Adipose tissue (tissue), 3 donors: ENCODE results near the gene GUF1. TPM values are rescaled to one million over a fixed set of nuclear protein-coding genes. Genes with fewer than 3 reads are reported as not detected.
"Not testable (repeated sequence)": the region's sequence is repeated elsewhere in the genome, so short reads cannot be mapped to it uniquely, and the experiment has no call there.

ENCODE experiments used
- H3K27ac ChIP-seq: one replicate; pipeline ENCODE4 v1.5.1; 2013; ENCODE audit warnings: low read depth, low read length
- WGBS, 3 donors: extraction: QIAGEN DNeasy Blood & Tissue Kit; methylation state at CpG; one replicate each; pipeline ENCODE4 v1.1.7; 2013; 5-methylcytosine and 5-hydroxymethylcytosine counted together
- polyA plus RNA-seq, 3 donors: library from polyadenylated mRNA; stranded (reverse); fragments of 200-250 nt; gene quantifications; one replicate each; pipeline ENCODE4 v1.2.3, GENCODE V29; 2013
- donor health status: healthy with polysubstance abuse.
- donor health status: Bipolar disorder and iron deficiency.
- donor health status: healthy.

Gene GUF1
- polyA plus RNA-seq, 3 donors: 5.8 to 11.1 (median 8.5) TPM

- H3K27ac ChIP-seq: no peak overlapping the region
- 87 to 96% (median 93%) methylated on average over 1 of the region's 1 CpG for WGBS, 3 donors
Measured at GRCh38 chr4:44684648-44685047, 6.4 kb downstream of the GUF1 start.

- H3K27ac ChIP-seq: no peak overlapping the region
- 93 to 100% (median 100%) methylated on average over 1 of the region's 1 CpG for WGBS, 3 donors
Measured at GRCh38 chr4:44700427-44700826, 22.2 kb downstream of the GUF1 start.

- no peak overlapping the region for H3K27ac ChIP-seq
- 50 to 83% (median 76%) methylated on average over 2 of the region's 2 CpGs for WGBS, 3 donors
Measured at GRCh38 chr4:44701037-44701436, 22.8 kb downstream of the GUF1 start.

GRCh38 chr4:44704673-44705072 lies 26.5 kb downstream of the GUF1 start:
- no peak overlapping the region for H3K27ac ChIP-seq
- WGBS, 3 donors: 88 to 91% (median 88%) methylated on average over 4 of the region's 4 CpGs

- H3K27ac ChIP-seq: no peak overlapping the region
- WGBS, 3 donors: 97 to 100% (median 98%) methylated on average over 1 of the region's 1 CpG
Measured at GRCh38 chr4:44713125-44713524, 34.9 kb downstream of the GUF1 start.

GRCh38 chr4:44716597-44716996 lies 38.4 kb downstream of the GUF1 start:
- WGBS, 3 donors: 57 to 66% (median 65%) methylated on average over 5 of the region's 5 CpGs

GRCh38 chr4:44720371-44720770 lies 42.2 kb downstream of the GUF1 start:
- H3K27ac ChIP-seq: no peak overlapping the region
- WGBS, 3 donors: 90 to 92% (median 92%) methylated on average over 4 of the region's 4 CpGs

More at GRCh38 chr4:44716597-44716996, 38.4 kb downstream of the GUF1 start:
- no peak overlapping the region for H3K27ac ChIP-seq

GRCh38 chr4:44722001-44722400 lies 43.8 kb downstream of the GUF1 start:
- H3K27ac ChIP-seq: no peak overlapping the region
- WGBS, 3 donors: 91 to 96% (median 96%) methylated on average over 3 of the region's 3 CpGs

GRCh38 chr4:44725166-44725565 lies 46.9 kb downstream of the GUF1 start:
- H3K27ac ChIP-seq: no peak overlapping the region
- WGBS, 3 donors: 33 to 50% (median 50%) methylated on average over 6 of the region's 6 CpGs

GRCh38 chr4:44725726-44726037 lies 47.5 kb downstream of the GUF1 start:
- H3K27ac ChIP-seq: peak overlapping the region; percentile 80
- WGBS, 3 donors: 0 to 2% (median 0%) methylated on average over 9 of the region's 9 CpGs

- peak within 1 kb of the TSS; percentile 80 for H3K27ac ChIP-seq
- 0 to 1% (median 1%) methylated on average over 65 of the region's 65 CpGs for WGBS, 3 donors
Measured at GRCh38 chr4:44726038-44726871, 48.0 kb downstream of the GUF1 start, which contains the start of gene GNPDA2. Gene GNPDA2, minus strand, starts transcription at chr4:44726556. Its CDS starts 4,349 bp downstream, at chr4:44722207.

GRCh38 chr4:44727471-44727870 lies 49.3 kb downstream of the GUF1 start:
- no peak overlapping the region for H3K27ac ChIP-seq
- 77 to 86% (median 80%) methylated on average over 6 of the region's 6 CpGs for WGBS, 3 donors

- WGBS, 3 donors: 93 to 95% (median 94%) methylated on average over 9 of the region's 9 CpGs
- not testable (repeated sequence) for H3K27ac ChIP-seq
Measured at GRCh38 chr4:44728694-44729093, 50.5 kb downstream of the GUF1 start.

GRCh38 chr4:44736900-44737299 lies 58.7 kb downstream of the GUF1 start:
- H3K27ac ChIP-seq: no peak overlapping the region
- WGBS, 3 donors: 63 to 93% (median 70%) methylated on average over 2 of the region's 2 CpGs

- 43 to 71% (median 65%) methylated on average over 2 of the region's 2 CpGs for WGBS, 3 donors
- no peak overlapping the region for H3K27ac ChIP-seq
Measured at GRCh38 chr4:44738615-44739014, 60.4 kb downstream of the GUF1 start.

GRCh38 chr4:44740201-44740600 lies 62.0 kb downstream of the GUF1 start:
- H3K27ac ChIP-seq: no peak overlapping the region
- 82 to 87% (median 84%) methylated on average over 2 of the region's 2 CpGs for WGBS, 3 donors

Other genes starting within 250 kb of the GUF1 start
- gene KCTD8, start 229.6 kb upstream of the GUF1 start, polyA plus RNA-seq: under 1 TPM; 0.13 to 0.45 (median 0.25) TPM
- gene YIPF7, start 26.8 kb upstream of the GUF1 start, polyA plus RNA-seq: not detected
- 1 to 10 TPM; 4.5 to 9.9 (median 9.2) TPM for gene GNPDA2, start 48.1 kb downstream of the GUF1 start, polyA plus RNA-seq